Neural cell (in vitro differentiated cells): ENCODE data around the gene GAREM2.

Source experiments
- EP300 ChIP-seq: fragments of 450-650 bp; conservative IDR thresholded peaks from 2 replicates; pipeline ENCODE4 v1.6.1; 2014; ENCODE audit warnings: antibody characterized with exemption, mild to moderate bottlenecking, moderate library complexity; ENCODE audit not compliant: poor library complexity, severe bottlenecking
- EZH2 ChIP-seq: fragments of 200-600, 300-800 bp; shearing (Covaris generic), sonication (generic); IDR thresholded peaks from 2 replicates; pipeline ENCODE4 v1.6.1; 2014; ENCODE audit warnings: antibody characterized with exemption, low read length, borderline replicate concordance, mild to moderate bottlenecking; ENCODE audit not compliant: insufficient read depth, poor library complexity, severe bottlenecking
- MXI1 ChIP-seq: fragments of 450-650 bp; conservative IDR thresholded peaks from 2 replicates; pipeline ENCODE4 v1.6.1; 2014; ENCODE audit warnings: antibody characterized with exemption, mild to moderate bottlenecking; ENCODE audit not compliant: poor library complexity, severe bottlenecking
- POLR2AphosphoS5 ChIP-seq: IDR thresholded peaks from 2 replicates; pipeline ENCODE4 v1.6.1; 2012
- RAD21 ChIP-seq: fragments of 450-650 bp; conservative IDR thresholded peaks from 2 replicates; pipeline ENCODE4 v1.6.1; 2014; ENCODE audit warnings: antibody characterized with exemption, mild to moderate bottlenecking, moderate library complexity
- SMC3 ChIP-seq: fragments of 450-650 bp; conservative IDR thresholded peaks from 2 replicates; pipeline ENCODE4 v1.6.1; 2014; ENCODE audit warnings: antibody characterized with exemption, mild to moderate bottlenecking, moderate library complexity; ENCODE audit not compliant: poor library complexity
- TAF1 ChIP-seq: IDR thresholded peaks from 2 replicates; pipeline ENCODE4 v1.6.1; 2012; ENCODE audit warnings: low read depth
- TF ChIP-seq, protein P1 (sequence below): fragments of 450-650 bp; IDR thresholded peaks from 2 replicates; pipeline ENCODE4 v1.5.1; 2014; ENCODE audit warnings: antibody characterized with exemption, mild to moderate bottlenecking, moderate library complexity; ENCODE audit not compliant: poor library complexity, severe bottlenecking
- TF ChIP-seq, protein P2 (sequence below): IDR thresholded peaks from 2 replicates; pipeline ENCODE4 v1.6.1; 2012; ENCODE audit warnings: borderline replicate concordance

DNA sequence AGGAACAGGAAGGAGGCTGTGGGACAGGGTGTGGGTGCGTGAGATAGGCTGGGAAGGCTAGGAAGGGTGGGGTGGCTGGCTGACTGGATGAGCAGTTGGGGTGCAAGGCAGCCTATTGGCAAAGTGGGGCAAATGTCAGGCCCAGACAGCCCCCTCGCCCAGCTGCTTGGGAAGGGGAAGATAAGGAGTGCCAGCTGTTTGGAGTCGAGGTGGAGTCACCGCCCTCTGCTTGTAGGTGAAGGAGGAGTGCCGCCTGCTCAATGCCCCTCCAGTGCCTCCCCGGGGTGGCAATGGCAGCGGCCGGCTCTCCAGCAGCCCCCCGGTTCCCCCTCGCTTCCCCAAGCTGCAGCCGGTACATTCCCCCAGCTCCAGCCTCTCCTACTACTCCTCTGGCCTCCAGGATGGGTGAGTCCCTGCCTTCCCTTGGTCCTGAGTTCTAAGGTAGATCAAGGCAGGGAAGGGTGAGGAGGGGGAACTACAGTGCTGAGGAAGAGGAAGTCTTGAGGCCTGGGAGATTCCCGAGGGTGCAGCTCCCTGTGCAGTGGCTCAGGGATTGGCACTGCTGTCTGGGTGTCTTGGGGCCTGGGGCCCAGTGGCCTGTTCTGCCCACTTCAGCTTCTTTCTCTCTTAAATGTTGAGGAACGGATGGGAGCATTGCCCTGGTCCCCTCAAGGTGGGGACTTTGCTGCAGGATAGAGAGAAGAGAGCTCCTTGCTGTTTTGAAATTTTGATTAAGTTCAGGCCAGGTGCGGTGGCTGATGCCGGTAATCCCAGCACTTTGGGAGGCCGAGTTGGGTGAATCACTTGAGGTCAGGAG is 13.3 kb downstream of the GAREM2 start:
- TF ChIP-seq, protein P1, sequence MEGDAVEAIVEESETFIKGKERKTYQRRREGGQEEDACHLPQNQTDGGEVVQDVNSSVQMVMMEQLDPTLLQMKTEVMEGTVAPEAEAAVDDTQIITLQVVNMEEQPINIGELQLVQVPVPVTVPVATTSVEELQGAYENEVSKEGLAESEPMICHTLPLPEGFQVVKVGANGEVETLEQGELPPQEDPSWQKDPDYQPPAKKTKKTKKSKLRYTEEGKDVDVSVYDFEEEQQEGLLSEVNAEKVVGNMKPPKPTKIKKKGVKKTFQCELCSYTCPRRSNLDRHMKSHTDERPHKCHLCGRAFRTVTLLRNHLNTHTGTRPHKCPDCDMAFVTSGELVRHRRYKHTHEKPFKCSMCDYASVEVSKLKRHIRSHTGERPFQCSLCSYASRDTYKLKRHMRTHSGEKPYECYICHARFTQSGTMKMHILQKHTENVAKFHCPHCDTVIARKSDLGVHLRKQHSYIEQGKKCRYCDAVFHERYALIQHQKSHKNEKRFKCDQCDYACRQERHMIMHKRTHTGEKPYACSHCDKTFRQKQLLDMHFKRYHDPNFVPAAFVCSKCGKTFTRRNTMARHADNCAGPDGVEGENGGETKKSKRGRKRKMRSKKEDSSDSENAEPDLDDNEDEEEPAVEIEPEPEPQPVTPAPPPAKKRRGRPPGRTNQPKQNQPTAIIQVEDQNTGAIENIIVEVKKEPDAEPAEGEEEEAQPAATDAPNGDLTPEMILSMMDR = no peak
- TF ChIP-seq MXI1 (no peak), TAF1 (no peak), EP300 (no peak), SMC3 (no peak), POLR2AphosphoS5 (no peak), EZH2 (no peak), RAD21 (no peak)
- TF ChIP-seq, protein P2, sequence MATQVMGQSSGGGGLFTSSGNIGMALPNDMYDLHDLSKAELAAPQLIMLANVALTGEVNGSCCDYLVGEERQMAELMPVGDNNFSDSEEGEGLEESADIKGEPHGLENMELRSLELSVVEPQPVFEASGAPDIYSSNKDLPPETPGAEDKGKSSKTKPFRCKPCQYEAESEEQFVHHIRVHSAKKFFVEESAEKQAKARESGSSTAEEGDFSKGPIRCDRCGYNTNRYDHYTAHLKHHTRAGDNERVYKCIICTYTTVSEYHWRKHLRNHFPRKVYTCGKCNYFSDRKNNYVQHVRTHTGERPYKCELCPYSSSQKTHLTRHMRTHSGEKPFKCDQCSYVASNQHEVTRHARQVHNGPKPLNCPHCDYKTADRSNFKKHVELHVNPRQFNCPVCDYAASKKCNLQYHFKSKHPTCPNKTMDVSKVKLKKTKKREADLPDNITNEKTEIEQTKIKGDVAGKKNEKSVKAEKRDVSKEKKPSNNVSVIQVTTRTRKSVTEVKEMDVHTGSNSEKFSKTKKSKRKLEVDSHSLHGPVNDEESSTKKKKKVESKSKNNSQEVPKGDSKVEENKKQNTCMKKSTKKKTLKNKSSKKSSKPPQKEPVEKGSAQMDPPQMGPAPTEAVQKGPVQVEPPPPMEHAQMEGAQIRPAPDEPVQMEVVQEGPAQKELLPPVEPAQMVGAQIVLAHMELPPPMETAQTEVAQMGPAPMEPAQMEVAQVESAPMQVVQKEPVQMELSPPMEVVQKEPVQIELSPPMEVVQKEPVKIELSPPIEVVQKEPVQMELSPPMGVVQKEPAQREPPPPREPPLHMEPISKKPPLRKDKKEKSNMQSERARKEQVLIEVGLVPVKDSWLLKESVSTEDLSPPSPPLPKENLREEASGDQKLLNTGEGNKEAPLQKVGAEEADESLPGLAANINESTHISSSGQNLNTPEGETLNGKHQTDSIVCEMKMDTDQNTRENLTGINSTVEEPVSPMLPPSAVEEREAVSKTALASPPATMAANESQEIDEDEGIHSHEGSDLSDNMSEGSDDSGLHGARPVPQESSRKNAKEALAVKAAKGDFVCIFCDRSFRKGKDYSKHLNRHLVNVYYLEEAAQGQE = no peak
